ENCODE results near the gene CUL2.
A peak's percentile ranks its signal among the peaks of the same experiment; 100 is the strongest.

Gene CUL2

DNA sequence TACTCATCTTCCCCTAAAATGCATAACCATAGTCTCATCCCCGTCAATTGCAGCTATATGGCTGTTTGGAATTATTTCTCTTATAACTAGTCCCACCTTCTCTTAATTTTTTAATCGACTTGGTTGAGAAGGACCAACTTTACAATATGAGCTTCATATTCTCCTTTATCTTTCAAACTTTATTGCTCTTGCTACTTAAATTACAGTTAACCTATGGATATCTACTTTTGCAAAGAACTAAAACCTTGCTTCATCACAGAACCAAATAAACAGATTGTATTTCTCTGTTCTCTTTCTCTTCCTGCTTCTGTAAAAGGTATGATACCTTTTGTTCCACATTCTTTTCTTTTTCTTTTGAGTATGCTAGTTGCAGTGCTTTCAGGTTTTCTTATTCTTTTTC, 42.6 kb upstream of the CUL2 start:
- Histone ChIP-seq H3K4me2 (ENCODE audit: insufficient read depth, low read length, poor library complexity, severe bottlenecking) (no peak overlapping the region), H4K8ac (ENCODE audit: low read depth, low read length) (no peak overlapping the region), H3K23ac (ENCODE audit: low read depth, low read length, poor library complexity) (no peak overlapping the region), H2BK120ac (ENCODE audit: low read depth, low read length) (no peak overlapping the region), H2BK5ac (ENCODE audit: low read length) (no peak overlapping the region), H4K91ac (ENCODE audit: low read depth, low read length, poor library complexity) (no peak overlapping the region), H3K79me1 (ENCODE audit: low read depth, low read length) (peaks cover 4% of the 10 kb centered on the region), H3K14ac (ENCODE audit: low read length) (no peak overlapping the region), H3K27ac (replicated peaks; ENCODE audit: low read length) (no peak overlapping the region), H3K36me3 (replicated peaks in 1 of 2; ENCODE audit: control insufficient read depth in 2 of 2, insufficient read depth in 2 of 2, low read length in 2 of 2) (no peaks in the 10 kb centered on the region), H3K9ac (ENCODE audit: low read depth, low read length, poor library complexity) (no peak overlapping the region), H2BK15ac (ENCODE audit: low read length) (no peak overlapping the region), H3K18ac (ENCODE audit: low read length) (no peak overlapping the region), H2AFZ (ENCODE audit: low read length) (no peak overlapping the region), H3K4ac (ENCODE audit: low read length) (no peak overlapping the region), H3K27me3 (ENCODE audit: control insufficient read depth in 3 of 3, insufficient read depth in 3 of 3, low read depth in 1 of 3, low read length in 3 of 3) (no peaks in the 10 kb centered on the region), H3K4me1 (ENCODE audit: control insufficient read depth in 2 of 2, insufficient read depth in 1 of 2, low read depth in 1 of 2, low read length in 2 of 2) (peaks cover 0 to 1% of the 10 kb centered on the region in 2 donors), H2AK5ac (ENCODE audit: low read depth, low read length) (no peak overlapping the region), H3K9me3 (replicated peaks in 1 of 2; ENCODE audit: control insufficient read depth in 2 of 2, insufficient read depth in 1 of 2, low read depth in 1 of 2, low read length in 2 of 2) (no peaks in the 10 kb centered on the region), H2BK12ac (ENCODE audit: low read length) (no peak overlapping the region), H3K4me3 (ENCODE audit: low read length in 2 of 2) (no peak overlapping the region)
- no CpG with 5 or more reads among the region's 2 CpGs for WGBS, 2 donors (ENCODE audit: extremely low coverage in 2 of 2, insufficient read length in 2 of 2, insufficient replicate concordance in 1 of 2)
- DNase-seq (ENCODE audit: low spot score) = no peak

DNA sequence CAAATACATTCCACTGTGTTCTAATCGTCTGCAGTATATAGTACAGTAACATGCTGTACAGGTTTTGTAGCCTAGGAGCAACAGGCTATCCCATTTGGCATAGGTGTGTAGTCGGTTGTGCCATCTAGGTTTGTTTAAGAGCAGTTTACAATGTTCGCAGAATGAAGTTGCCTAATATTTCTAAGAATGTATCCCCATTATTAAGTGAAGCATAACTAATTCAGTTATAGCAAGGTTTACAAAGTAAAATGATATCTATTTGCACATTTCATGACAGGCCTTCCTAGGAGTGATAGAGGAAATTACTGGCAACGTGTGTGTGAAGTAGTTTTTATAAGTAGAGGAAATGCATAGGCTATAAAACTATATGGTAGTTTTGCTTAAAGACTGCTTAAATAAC, 40.5 kb upstream of the CUL2 start:
- H3K23ac ChIP-seq (ENCODE audit: low read depth, low read length, poor library complexity) = no peak overlapping the region
- H3K9me3 ChIP-seq (replicated peaks in 1 of 2; ENCODE audit: control insufficient read depth in 2 of 2, insufficient read depth in 1 of 2, low read depth in 1 of 2, low read length in 2 of 2) = no peaks in the 10 kb centered on the region
- H3K27me3 ChIP-seq (ENCODE audit: control insufficient read depth in 3 of 3, insufficient read depth in 3 of 3, low read depth in 1 of 3, low read length in 3 of 3) = no peaks in the 10 kb centered on the region
- H3K27ac ChIP-seq (replicated peaks; ENCODE audit: low read length) = no peak overlapping the region
- H3K14ac ChIP-seq (ENCODE audit: low read length) = no peak overlapping the region
- no peak overlapping the region for H4K8ac ChIP-seq (ENCODE audit: low read depth, low read length)
- no peak overlapping the region for H3K4me2 ChIP-seq (ENCODE audit: insufficient read depth, low read length, poor library complexity, severe bottlenecking)
- no peak overlapping the region for H3K4ac ChIP-seq (ENCODE audit: low read length)
- peaks cover 0 to 4% of the 10 kb centered on the region in 2 donors for H3K4me1 ChIP-seq (ENCODE audit: control insufficient read depth in 2 of 2, insufficient read depth in 1 of 2, low read depth in 1 of 2, low read length in 2 of 2)
- H3K79me1 ChIP-seq (ENCODE audit: low read depth, low read length) = peaks cover 4% of the 10 kb centered on the region
- no peak overlapping the region for H2AK5ac ChIP-seq (ENCODE audit: low read depth, low read length)
- DNase-seq (ENCODE audit: low spot score) = no peak
- no peak overlapping the region for H2BK15ac ChIP-seq (ENCODE audit: low read length)
- no CpG with 5 or more reads among the region's 4 CpGs for WGBS, 2 donors (ENCODE audit: extremely low coverage in 2 of 2, insufficient read length in 2 of 2, insufficient replicate concordance in 1 of 2)
- H3K9ac ChIP-seq (ENCODE audit: low read depth, low read length, poor library complexity) = no peak overlapping the region
- H3K18ac ChIP-seq (ENCODE audit: low read length) = no peak overlapping the region
- H2BK12ac ChIP-seq (ENCODE audit: low read length) = no peak overlapping the region
- H2BK5ac ChIP-seq (ENCODE audit: low read length) = no peak overlapping the region
- no peak overlapping the region for H3K4me3 ChIP-seq (ENCODE audit: low read length in 2 of 2)
- no peaks in the 10 kb centered on the region for H3K36me3 ChIP-seq (replicated peaks in 1 of 2; ENCODE audit: control insufficient read depth in 2 of 2, insufficient read depth in 2 of 2, low read length in 2 of 2)
- H4K91ac ChIP-seq (ENCODE audit: low read depth, low read length, poor library complexity) = no peak overlapping the region
- no peak overlapping the region for H2BK120ac ChIP-seq (ENCODE audit: low read depth, low read length)
- no peak overlapping the region for H2AFZ ChIP-seq (ENCODE audit: low read length)

DNA sequence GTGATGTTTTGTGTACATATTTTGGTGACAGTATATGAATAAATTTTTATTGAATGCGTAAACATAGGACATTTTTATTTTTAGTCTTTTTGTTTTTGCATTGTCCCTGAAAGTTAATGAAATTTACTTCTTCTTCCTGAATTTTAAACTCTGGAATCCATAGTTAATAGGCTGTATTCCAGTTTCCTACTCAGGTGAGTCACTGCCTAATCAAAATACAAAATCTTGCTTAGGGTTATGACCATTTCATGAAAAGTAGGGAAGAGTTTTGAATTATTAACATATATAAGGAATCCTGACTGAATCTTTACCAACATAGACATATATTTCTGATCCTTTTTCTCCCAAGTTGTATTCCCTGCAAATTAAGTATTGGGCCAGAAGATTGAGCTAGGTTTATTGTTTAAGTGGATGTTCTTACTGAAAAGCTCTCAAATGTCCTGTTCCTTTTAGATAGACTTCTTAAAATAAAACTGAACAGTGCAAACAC, 39.1 kb upstream of the CUL2 start:
- H3K9me3 ChIP-seq (replicated peaks in 1 of 2; ENCODE audit: control insufficient read depth in 2 of 2, insufficient read depth in 1 of 2, low read depth in 1 of 2, low read length in 2 of 2) = no peaks in the 10 kb centered on the region
- WGBS, 2 donors (ENCODE audit: extremely low coverage in 2 of 2, insufficient read length in 2 of 2, insufficient replicate concordance in 1 of 2) = 100% methylated on average over 1 of the region's 1 CpG; no CpG with 5 or more reads in 1 of the 2 donors

DNA sequence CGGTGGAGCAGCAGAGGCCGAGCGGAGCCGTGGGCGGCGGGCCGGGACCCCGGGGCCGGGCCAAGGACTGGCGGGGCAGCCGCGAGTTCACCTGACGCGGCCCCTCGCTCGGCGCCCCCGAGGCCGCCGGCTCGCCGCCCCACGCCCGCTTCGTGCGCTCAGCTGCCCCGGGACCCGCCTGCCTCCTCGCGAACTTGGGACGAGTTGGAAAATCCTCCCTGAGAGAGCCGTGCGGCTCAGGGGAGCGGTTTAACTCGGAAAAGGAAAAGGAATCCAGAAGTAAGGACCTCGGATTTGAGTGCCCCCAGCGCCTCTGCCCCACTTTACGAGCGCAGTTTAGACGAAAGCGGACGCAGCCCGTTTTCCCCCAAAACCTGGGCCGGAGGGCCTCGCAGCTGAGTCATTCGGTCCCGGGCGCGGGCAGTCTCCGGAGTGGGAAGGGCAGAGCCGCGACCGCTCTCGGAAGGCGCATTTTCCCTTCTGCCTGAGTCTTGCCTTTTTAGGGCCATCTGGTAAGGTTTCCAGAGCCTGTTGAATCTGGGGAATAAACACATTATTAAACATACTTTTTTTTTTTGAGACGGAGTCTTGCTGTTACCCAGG, 37.2 kb upstream of the CUL2 start:
- H3K27ac ChIP-seq (replicated peaks; ENCODE audit: low read length) = peak overlapping the region; percentile 97
- no peak overlapping the region for H4K8ac ChIP-seq (ENCODE audit: low read depth, low read length)
- H3K14ac ChIP-seq (ENCODE audit: low read length) = peak overlapping the region; percentile 79
- peak overlapping the region; percentile 70 for H2BK5ac ChIP-seq (ENCODE audit: low read length)
- peak overlapping the region; percentile 94 for H2AFZ ChIP-seq (ENCODE audit: low read length)
- peaks cover 0 to 4% of the 10 kb centered on the region in 2 donors for H3K4me1 ChIP-seq (ENCODE audit: control insufficient read depth in 2 of 2, insufficient read depth in 1 of 2, low read depth in 1 of 2, low read length in 2 of 2)
- H3K9ac ChIP-seq (ENCODE audit: low read depth, low read length, poor library complexity) = peak overlapping the region; percentile 94
- no CpG with 5 or more reads among the region's 56 CpGs for WGBS, 2 donors (ENCODE audit: extremely low coverage in 2 of 2, insufficient read length in 2 of 2, insufficient replicate concordance in 1 of 2)
- no peak overlapping the region for H3K4ac ChIP-seq (ENCODE audit: low read length)
- H2BK15ac ChIP-seq (ENCODE audit: low read length) = peak overlapping the region; percentile 85
- H3K23ac ChIP-seq (ENCODE audit: low read depth, low read length, poor library complexity) = peak overlapping the region; percentile 100
- peak overlapping the region; percentile 48 for H3K4me2 ChIP-seq (ENCODE audit: insufficient read depth, low read length, poor library complexity, severe bottlenecking)
- peak overlapping the region; percentile 74 for H2AK5ac ChIP-seq (ENCODE audit: low read depth, low read length)
- no peak overlapping the region for H2BK120ac ChIP-seq (ENCODE audit: low read depth, low read length)
- H4K91ac ChIP-seq (ENCODE audit: low read depth, low read length, poor library complexity) = no peak overlapping the region
- H3K36me3 ChIP-seq (replicated peaks in 1 of 2; ENCODE audit: control insufficient read depth in 2 of 2, insufficient read depth in 2 of 2, low read length in 2 of 2) = no peaks in the 10 kb centered on the region
- H3K18ac ChIP-seq (ENCODE audit: low read length) = peak overlapping the region; percentile 98
- H3K27me3 ChIP-seq (ENCODE audit: control insufficient read depth in 3 of 3, insufficient read depth in 3 of 3, low read depth in 1 of 3, low read length in 3 of 3) = no peaks in the 10 kb centered on the region
- peak; percentile 62 for DNase-seq (ENCODE audit: low spot score)
- no peak overlapping the region for H2BK12ac ChIP-seq (ENCODE audit: low read length)
- H3K79me1 ChIP-seq (ENCODE audit: low read depth, low read length) = peaks cover 2% of the 10 kb centered on the region
- no peaks in the 10 kb centered on the region for H3K9me3 ChIP-seq (replicated peaks in 1 of 2; ENCODE audit: control insufficient read depth in 2 of 2, insufficient read depth in 1 of 2, low read depth in 1 of 2, low read length in 2 of 2)
- peak overlapping the region; percentile 60 to 98 for H3K4me3 ChIP-seq (ENCODE audit: low read length in 2 of 2)

More for the DNA sequence above, 39.1 kb upstream of the CUL2 start:
- H2BK12ac ChIP-seq (ENCODE audit: low read length) = no peak overlapping the region
- no peak overlapping the region for H3K9ac ChIP-seq (ENCODE audit: low read depth, low read length, poor library complexity)
- no peak overlapping the region for H3K14ac ChIP-seq (ENCODE audit: low read length)
- H3K4me2 ChIP-seq (ENCODE audit: insufficient read depth, low read length, poor library complexity, severe bottlenecking) = no peak overlapping the region
- no peak overlapping the region for H3K23ac ChIP-seq (ENCODE audit: low read depth, low read length, poor library complexity)
- H3K4me1 ChIP-seq (ENCODE audit: control insufficient read depth in 2 of 2, insufficient read depth in 1 of 2, low read depth in 1 of 2, low read length in 2 of 2) = peaks cover 0 to 4% of the 10 kb centered on the region in 2 donors
- no peak overlapping the region for H2AFZ ChIP-seq (ENCODE audit: low read length)
- H3K18ac ChIP-seq (ENCODE audit: low read length) = no peak overlapping the region
- no peak overlapping the region for H3K27ac ChIP-seq (replicated peaks; ENCODE audit: low read length)
- no peak overlapping the region for H3K4me3 ChIP-seq (ENCODE audit: low read length in 2 of 2)
- peaks cover 4% of the 10 kb centered on the region for H3K79me1 ChIP-seq (ENCODE audit: low read depth, low read length)
- H3K4ac ChIP-seq (ENCODE audit: low read length) = no peak overlapping the region
- no peaks in the 10 kb centered on the region for H3K36me3 ChIP-seq (replicated peaks in 1 of 2; ENCODE audit: control insufficient read depth in 2 of 2, insufficient read depth in 2 of 2, low read length in 2 of 2)
- no peak overlapping the region for H2BK5ac ChIP-seq (ENCODE audit: low read length)
- no peak overlapping the region for H2BK15ac ChIP-seq (ENCODE audit: low read length)
- H4K8ac ChIP-seq (ENCODE audit: low read depth, low read length) = no peak overlapping the region
- no peak overlapping the region for H2AK5ac ChIP-seq (ENCODE audit: low read depth, low read length)
- no peaks in the 10 kb centered on the region for H3K27me3 ChIP-seq (ENCODE audit: control insufficient read depth in 3 of 3, insufficient read depth in 3 of 3, low read depth in 1 of 3, low read length in 3 of 3)
- no peak overlapping the region for H4K91ac ChIP-seq (ENCODE audit: low read depth, low read length, poor library complexity)
- DNase-seq (ENCODE audit: low spot score) = no peak
- H2BK120ac ChIP-seq (ENCODE audit: low read depth, low read length) = no peak overlapping the region

All from neuronal stem cell (in vitro differentiated cells).